ENCODE data around the gene HSPA1L. TPM values are rescaled to one million over a fixed set of nuclear protein-coding genes. Genes with fewer than 3 reads are reported as not detected.

Gene HSPA1L
- total RNA-seq, 1 donor from 2014 or later: 2.6 TPM

- DNase-seq (ENCODE audit: low read depth): no peak
Observed at GRCh38 chr6:31767096-31767645, 47.9 kb downstream of the HSPA1L start.

GRCh38 chr6:31765910-31766794, 48.9 kb downstream of the HSPA1L start:
- peak; percentile 13 for DNase-seq (ENCODE audit: low read depth)

- DNase-seq (ENCODE audit: low read depth): no peak
Observed at GRCh38 chr6:31765559-31765909, 49.5 kb downstream of the HSPA1L start.

GRCh38 chr6:31764198-31764597, 50.9 kb downstream of the HSPA1L start:
- DNase-seq (ENCODE audit: low read depth): no peak

GRCh38 chr6:31763619-31763940, 51.5 kb downstream of the HSPA1L start:
- DNase-seq (ENCODE audit: low read depth): peak; percentile 82

- DNase-seq (ENCODE audit: low read depth): no peak
Observed at GRCh38 chr6:31762878-31763618, 52.0 kb downstream of the HSPA1L start.

- no peak for DNase-seq (ENCODE audit: low read depth)
Observed at GRCh38 chr6:31762356-31762755, 52.7 kb downstream of the HSPA1L start, which contains the start of gene SAPCD1. SAPCD1 (plus strand) TSS chr6:31762656; CDS start chr6:31763055, 399 bp downstream.

- no peak for DNase-seq (ENCODE audit: low read depth)
Observed at GRCh38 chr6:31761343-31761742, 53.7 kb downstream of the HSPA1L start.

GRCh38 chr6:31760790-31761189, 54.3 kb downstream of the HSPA1L start:
- DNase-seq (ENCODE audit: low read depth): no peak

Other genes with a start within 250 kb of the HSPA1L start
- gene LTA, start 243.0 kb downstream of the HSPA1L start, total RNA-seq: not detected in 2 replicates
- gene TNF, start 239.7 kb downstream of the HSPA1L start, total RNA-seq: not detected in 2 replicates
- gene LTB, start 232.9 kb downstream of the HSPA1L start, total RNA-seq: 0.40 TPM in 1 of 2 replicates, not detected in the other
- gene LST1, start 229.0 kb downstream of the HSPA1L start, total RNA-seq: not detected in 2 replicates
- gene NCR3, start 222.3 kb downstream of the HSPA1L start, total RNA-seq: not detected in 2 replicates
- gene AIF1, start 200.0 kb downstream of the HSPA1L start, total RNA-seq: not detected in 2 replicates
- 77.2 and 85.9 TPM in 2 replicates for gene PRRC2A, start 194.6 kb downstream of the HSPA1L start, total RNA-seq
- 271 and 307 TPM in 2 replicates for gene BAG6, start 162.6 kb downstream of the HSPA1L start, total RNA-seq
- gene APOM, start 159.4 kb downstream of the HSPA1L start, total RNA-seq: 2.9 and 4.2 TPM in 2 replicates
- 20.6 and 24.0 TPM in 2 replicates for gene C6orf47, start 154.5 kb downstream of the HSPA1L start, total RNA-seq
- gene GPANK1, start 150.3 kb downstream of the HSPA1L start, total RNA-seq: 8.6 and 12.9 TPM in 2 replicates
- 211 and 248 TPM in 2 replicates for gene CSNK2B, start 149.2 kb downstream of the HSPA1L start, total RNA-seq
- gene LY6G5B, start 145.3 kb downstream of the HSPA1L start, total RNA-seq: 2.9 and 4.0 TPM in 2 replicates
- gene LY6G5C, start 134.2 kb downstream of the HSPA1L start, total RNA-seq: 2.7 and 3.4 TPM in 2 replicates
- gene ABHD16A, start 112.0 kb downstream of the HSPA1L start, total RNA-seq: 58.9 and 66.0 TPM in 2 replicates
- gene LY6G6F, start 108.4 kb downstream of the HSPA1L start, total RNA-seq: not detected in 2 replicates
- gene LY6G6D, start 99.9 kb downstream of the HSPA1L start, total RNA-seq: not detected in 2 replicates
- not detected in 2 replicates for gene LY6G6C, start 93.5 kb downstream of the HSPA1L start, total RNA-seq
- gene MPIG6B, start 91.9 kb downstream of the HSPA1L start, total RNA-seq: not detected in 2 replicates
- 120 and 142 TPM in 2 replicates for gene DDAH2, start 86.0 kb downstream of the HSPA1L start, total RNA-seq
- 257 and 425 TPM in 2 replicates for gene CLIC1, start 78.8 kb downstream of the HSPA1L start, total RNA-seq
- 7.4 and 8.4 TPM in 2 replicates for gene MSH5, start 75.3 kb downstream of the HSPA1L start, total RNA-seq
- 0.94 TPM in 1 of 2 replicates, not detected in the other for gene SAPCD1, start 52.6 kb downstream of the HSPA1L start, total RNA-seq
- 1.3 TPM in 1 of 2 replicates, not detected in the other for gene VWA7, start 38.0 kb downstream of the HSPA1L start, total RNA-seq
- 56.4 and 62.2 TPM in 2 replicates for gene VARS1, start 19.5 kb downstream of the HSPA1L start, total RNA-seq
- gene LSM2, start 8.3 kb downstream of the HSPA1L start, total RNA-seq: 28.7 and 38.8 TPM in 2 replicates
- 109 and 131 TPM in 2 replicates for gene HSPA1A, start 260 bp upstream of the HSPA1L start, total RNA-seq
- 86.3 and 98.7 TPM in 2 replicates for gene HSPA1B, start 12.5 kb upstream of the HSPA1L start, total RNA-seq
- 128 and 187 TPM in 2 replicates for gene NEU1, start 47.5 kb upstream of the HSPA1L start, total RNA-seq
- gene SLC44A4, start 63.7 kb upstream of the HSPA1L start, total RNA-seq: 0.11 and 0.16 TPM in 2 replicates
- 33.7 and 36.4 TPM in 2 replicates for gene EHMT2, start 82.4 kb upstream of the HSPA1L start, total RNA-seq
- 2.7 and 3.3 TPM in 2 replicates for gene ZBTB12, start 86.8 kb upstream of the HSPA1L start, total RNA-seq
- 7.0 and 7.5 TPM in 2 replicates for gene C2, start 112.4 kb upstream of the HSPA1L start, total RNA-seq
- gene CFB, start 130.8 kb upstream of the HSPA1L start, total RNA-seq: 1.8 and 6.6 TPM in 2 replicates
- gene NELFE, start 143.7 kb upstream of the HSPA1L start, total RNA-seq: 86.4 and 87.1 TPM in 2 replicates
- 32.1 and 37.3 TPM in 2 replicates for gene SKIC2, start 143.9 kb upstream of the HSPA1L start, total RNA-seq
- gene DXO, start 156.9 kb upstream of the HSPA1L start, total RNA-seq: 28.7 and 32.3 TPM in 2 replicates
- 3.5 and 4.2 TPM in 2 replicates for gene C4A, start 166.8 kb upstream of the HSPA1L start, total RNA-seq
- gene C4B, start 199.5 kb upstream of the HSPA1L start, total RNA-seq: 3.0 and 6.7 TPM in 2 replicates
- gene CYP21A2, start 223.1 kb upstream of the HSPA1L start, total RNA-seq: not detected in 2 replicates